Activated CD4-positive, alpha-beta T cell treated with anti-CD3 and anti-CD28 coated beads, Interleukin-2, Interleukin-4, amounts not matched to agents 100 ng/mL and 50 ng/mL, durations not matched to agents 16 hours and 8 hours (primary cell): ENCODE measurements around the gene CAPN7.
"Not testable (repeated sequence)": the region's sequence is repeated elsewhere in the genome, so short reads cannot be mapped to it uniquely, and the experiment has no call there.

Experiments used
- DNase-seq: peaks from one replicate; pipeline ENCODE4 v3.0.0-alpha.2; 2020; ENCODE audit warnings: low spot score

CAPN7 gene

DNA sequence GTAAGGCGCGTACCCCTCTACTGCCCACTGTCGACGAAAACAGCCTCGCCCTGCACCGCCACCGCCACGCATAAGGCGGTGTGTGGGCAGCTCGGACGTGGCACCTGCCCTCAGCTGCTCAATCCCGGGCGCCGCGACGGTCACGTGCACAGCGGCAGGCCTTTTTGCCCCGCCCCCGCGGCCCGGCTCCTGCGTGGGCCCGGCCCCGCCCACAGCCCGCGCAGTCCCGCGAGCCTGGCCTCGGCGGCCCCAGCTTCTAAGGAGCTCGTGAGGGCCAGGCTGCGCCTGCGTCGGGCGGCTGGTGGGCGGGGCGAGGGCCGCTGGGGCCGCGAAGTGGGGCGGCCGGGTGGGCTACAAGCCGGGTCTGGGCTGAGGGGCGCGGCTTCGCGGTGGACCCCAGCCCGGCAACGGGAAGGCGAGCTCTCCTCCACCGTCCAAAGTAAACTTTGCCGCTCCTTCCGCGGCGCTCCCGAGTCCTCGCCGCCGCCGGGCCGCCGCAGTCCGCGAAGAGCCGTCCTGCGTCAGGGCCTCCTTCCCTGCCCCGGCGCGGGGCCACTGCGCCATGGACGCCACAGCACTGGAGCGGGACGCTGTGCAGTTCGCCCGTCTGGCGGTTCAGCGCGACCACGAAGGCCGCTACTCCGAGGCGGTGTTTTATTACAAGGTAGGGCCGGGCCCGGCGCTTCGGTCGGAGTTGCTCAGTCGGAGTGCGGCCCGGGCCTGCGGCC is at the start of gene CAPN7:
Gene CAPN7, plus strand, starts transcription at position 313 of the 728 bp plus-strand sequence. Its CDS starts 250 bp downstream, at position 563.
- peak; percentile 94 for DNase-seq

DNA sequence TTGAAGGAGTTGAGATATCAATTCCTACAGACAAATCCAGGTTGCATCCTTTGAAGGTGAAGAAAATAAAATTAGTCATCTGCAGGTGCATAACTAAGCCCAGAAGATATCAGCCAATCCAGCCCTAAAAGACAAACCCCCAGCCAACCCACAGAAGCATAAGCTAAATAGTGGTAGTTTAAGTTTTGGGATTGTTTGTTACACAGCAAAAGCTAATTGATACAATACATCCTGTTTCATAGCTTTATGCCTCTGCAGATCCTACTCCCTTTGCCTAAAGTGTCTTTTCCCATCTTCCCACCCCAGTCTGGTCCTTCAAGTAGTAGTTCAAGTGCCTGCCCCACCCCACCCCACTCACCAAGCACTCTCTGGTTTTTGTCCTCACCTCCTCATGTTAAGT is 48.6 kb upstream of the CAPN7 start:
- no peak for DNase-seq

DNA sequence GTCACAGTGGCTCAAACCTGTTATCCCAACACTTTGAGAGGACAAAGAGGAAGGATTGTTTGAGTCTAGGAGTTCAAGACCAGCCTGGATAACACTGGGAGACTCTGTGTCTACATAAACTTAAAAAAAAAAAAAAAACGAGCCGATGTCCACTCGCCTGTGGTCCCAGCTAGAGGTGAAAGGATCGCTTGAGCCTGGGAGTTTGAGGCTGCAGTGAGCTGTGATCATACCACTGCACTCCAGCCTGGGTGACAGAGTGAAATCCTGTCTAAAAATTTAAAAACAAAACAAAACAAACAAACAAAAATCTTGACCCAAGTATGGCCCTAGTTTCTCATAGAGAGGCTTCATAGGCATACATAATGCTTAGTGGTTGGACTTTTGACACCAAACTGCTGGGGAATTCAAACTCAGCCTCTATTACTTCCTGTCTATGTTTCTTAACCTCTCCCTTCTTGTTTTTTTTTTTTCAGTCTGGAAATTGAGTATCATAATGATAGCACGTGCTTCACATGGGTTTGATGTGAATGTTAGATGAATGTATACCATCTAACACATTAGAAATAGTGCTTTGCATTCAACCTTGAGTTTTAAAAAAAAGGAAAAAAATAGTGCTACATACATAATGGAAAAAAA is 46.4 kb upstream of the CAPN7 start:
- no peak for DNase-seq

DNA sequence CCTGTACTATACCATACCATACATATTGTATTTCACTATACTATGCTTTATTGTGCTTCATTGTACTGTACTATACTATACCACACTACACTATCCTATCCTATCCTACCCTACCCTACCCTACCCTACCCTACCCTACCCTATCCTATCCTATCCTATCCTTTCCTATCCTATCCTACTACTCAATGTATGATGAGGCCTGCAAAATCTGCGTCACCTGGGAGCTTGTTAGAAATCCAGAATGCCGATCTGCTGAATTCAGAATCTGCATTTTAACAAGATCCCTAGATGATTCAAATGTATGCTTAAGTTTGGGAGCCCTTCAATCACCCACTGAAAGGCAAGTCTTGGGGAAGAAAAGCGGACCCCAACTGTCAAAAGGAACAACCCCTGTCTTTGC is 45.4 kb upstream of the CAPN7 start:
- no peak for DNase-seq

DNA sequence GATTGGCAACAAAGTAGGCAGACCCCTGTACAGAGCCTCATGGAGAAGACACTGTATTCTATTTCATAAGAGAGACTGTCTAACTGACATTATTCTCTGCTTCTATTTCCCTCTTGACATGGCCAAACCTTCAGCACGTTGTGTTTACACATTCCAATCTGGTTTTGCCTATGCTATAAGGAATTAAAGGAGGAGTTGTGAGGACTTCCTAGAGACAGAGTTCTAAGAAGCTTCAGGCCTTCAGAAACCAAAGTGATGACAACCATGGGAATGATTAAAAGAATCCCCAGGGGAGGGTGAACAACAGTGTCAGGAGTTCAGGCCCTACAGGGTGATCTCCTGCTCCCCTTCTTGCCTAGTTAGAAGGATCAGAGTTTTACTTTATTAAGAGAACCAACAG is 44.9 kb upstream of the CAPN7 start:
- no peak for DNase-seq

DNA sequence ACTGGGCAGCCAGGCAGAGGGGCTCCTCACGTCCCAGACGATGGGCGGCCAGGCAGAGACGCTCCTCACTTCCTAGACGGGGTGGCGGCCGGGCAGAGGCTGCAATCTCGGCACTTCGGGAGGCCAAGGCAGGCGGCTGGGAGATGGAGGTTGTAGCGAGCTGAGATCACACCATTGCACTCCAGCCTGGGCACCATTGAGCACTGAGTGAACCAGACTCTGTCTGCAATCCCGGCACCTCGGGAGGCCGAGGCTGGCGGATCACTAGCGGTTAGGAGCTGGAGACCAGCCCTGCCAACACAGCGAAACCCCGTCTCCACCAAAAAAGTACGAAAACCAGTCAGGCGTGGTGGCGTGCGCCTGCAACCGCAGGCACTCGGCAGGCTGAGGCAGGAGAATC is 42.4 kb upstream of the CAPN7 start:
- not testable (repeated sequence) for DNase-seq

DNA sequence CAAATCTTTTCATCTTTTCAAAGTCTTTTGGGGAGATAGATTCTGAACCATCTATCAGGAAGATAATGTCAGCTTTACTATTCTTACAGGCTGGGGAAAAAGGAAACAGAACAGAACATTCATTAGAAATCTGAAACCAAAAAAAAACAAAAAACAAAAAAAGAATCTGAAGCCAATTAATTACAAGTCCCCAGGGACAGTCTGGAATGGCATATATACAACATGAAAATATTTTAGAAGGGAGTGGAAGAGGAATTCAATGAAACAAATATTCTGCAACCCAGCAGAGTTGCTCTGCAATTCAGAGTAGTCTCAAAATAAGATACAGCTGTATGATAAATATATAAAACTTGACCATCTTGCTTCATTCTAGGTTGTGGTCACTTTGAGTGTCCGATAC is 41.7 kb upstream of the CAPN7 start:
- no peak for DNase-seq

DNA sequence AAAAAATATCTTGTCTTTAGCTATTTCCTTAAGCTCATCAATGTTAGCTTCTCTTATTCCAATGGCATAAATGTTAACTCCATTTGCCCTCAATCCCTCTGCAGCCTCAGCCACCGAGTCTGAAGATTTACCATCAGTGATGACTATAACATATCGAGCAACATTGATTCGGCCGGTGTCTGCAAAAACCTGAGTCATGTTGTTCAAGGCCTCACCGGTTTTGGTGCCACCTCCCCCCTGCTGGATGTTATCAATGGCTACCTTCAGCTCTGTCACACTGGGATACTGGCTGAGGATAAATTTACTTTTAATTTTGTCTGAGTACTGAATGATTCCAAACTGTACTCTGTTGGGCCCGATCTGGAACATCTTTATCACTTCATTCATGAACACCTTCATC is 41.0 kb upstream of the CAPN7 start:
- no peak for DNase-seq

DNA sequence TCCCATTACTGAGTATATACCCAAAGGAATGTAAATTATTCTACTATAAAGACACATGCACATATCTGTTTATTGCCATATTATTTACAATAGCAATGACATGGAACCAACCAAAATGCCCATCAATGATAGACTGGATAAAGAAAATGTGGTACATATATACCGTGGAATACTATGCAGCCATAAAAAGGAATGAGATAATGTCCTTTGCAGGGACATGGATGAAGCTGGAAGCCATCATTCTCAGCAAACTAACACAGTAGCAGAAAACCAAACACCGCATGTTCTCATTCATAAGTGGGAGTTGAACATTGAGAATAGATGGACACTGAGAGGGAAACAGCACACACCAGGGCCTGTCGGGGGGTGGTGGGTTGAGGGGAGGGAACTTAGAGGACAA is 39.7 kb upstream of the CAPN7 start:
- DNase-seq = not testable (repeated sequence)

DNA sequence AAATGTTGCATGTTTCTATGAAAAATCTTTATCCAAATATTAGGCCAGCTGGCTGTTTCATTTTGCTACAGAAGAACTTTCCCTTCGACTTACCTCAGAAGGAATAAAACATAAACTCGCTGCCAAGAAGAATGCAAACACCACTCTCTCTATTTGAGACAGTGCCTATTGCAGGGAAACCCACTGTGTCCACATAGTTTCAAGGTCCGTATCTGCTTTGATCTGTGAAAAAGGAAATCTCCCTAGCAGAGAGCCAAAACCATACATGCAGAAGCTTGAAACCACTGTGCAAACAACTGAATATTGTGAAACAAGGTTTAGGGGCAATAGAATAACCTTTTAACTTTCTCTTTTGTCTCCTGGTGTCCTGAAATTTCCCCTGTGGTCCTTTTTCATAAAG is 35.0 kb upstream of the CAPN7 start:
- DNase-seq = no peak

DNA sequence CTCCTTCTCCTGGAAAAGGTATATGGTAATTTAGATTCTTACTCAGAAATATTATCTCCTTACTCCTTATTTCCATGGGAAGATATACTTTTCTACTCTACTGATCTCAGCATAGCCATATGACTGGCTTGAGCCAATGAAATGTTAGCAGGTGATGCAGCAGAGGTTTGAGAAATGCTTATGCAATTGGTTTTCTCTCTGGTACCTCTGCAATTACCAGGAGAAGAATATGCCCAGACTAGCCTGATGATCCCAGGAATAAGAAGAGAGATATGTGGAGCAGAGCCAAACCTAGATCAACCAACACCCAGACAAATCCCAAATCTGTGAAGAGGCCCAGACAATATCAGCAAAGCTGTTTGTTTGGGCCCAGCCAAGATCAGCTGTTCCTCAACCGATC is 33.2 kb upstream of the CAPN7 start:
- no peak for DNase-seq

DNA sequence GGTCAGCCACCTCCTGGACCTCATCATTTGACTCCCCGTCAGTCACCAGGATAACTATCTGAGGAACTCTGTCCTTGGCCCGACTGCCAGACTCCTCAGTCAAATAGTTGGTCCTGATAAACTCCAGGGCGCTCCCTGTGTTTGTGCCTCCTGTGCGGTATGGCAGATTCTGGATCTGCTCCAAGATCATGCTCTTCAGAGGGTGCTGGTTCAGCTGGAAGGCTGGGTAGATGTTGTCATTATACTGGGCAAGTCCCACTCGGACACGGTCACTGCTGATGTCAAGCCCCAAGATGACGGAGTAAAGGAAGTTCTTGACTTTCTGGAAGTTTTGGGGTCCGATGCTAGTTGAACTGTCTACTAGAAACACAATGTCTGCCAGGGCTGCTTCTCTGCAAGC is 31.1 kb upstream of the CAPN7 start:
- DNase-seq = no peak

DNA sequence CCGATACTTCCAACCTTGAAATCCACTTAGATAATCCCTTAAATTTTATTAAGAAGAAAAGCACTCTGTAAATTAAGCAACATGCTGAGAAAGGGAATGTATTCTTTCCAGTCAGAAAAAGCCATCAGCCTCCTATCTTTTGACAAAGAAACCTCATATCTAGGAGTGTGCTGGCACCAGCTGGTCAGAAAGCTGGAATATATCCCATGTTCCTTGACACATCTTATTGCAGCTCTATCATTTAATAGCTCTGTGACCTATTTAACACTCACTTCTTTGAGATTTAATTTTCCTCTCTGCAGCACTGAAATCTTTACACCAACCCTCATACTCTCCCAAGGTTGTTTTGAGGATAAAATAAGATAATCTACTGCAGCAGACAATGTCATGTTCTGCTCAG is 30.4 kb upstream of the CAPN7 start:
- no peak for DNase-seq

DNA sequence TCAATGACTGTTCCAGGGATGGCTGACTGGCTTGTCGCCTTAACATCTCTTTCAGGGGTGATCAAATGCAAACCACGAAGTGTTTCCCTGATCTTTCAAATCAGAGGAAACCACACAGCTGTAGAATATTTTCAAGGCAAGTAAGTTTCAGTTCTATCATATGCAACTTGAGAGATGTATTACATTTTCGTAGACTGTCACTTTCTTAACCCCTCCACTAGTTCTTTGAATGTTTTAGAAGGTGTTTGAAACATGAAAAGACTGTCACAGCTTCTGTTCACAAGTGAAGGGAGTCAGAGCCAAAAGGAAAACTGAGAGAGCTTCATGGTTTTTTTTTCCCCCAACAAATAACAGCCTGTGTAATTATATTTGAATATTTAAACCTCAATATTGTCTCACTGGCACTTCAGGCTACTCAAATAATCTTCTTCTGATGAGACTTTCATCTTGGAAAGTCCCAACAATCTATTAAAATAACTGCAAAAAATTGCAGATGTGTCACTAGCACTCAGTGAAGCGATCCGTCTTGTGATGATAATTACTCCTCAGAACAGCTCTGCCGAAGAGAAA is 25.9 kb upstream of the CAPN7 start:
- DNase-seq = no peak

DNA sequence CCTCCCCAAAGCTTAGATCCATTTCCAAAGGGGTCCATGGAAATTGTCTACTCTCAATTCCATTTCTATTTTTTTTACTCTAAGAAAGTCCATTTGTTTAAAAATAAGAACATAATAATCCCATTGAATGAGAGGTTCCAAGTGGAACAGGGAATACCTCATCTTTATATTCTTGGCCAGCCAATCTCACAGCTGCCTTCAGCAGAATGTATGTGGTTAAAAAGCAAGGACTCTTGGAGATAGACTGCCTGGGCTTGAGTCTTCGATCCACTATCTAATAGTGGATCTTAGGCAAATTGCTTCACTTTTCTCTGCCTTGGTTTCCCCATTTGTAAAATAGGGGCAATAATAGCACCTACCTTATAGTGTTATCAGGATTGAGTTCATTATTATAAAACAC is 24.5 kb upstream of the CAPN7 start:
- no peak for DNase-seq

DNA sequence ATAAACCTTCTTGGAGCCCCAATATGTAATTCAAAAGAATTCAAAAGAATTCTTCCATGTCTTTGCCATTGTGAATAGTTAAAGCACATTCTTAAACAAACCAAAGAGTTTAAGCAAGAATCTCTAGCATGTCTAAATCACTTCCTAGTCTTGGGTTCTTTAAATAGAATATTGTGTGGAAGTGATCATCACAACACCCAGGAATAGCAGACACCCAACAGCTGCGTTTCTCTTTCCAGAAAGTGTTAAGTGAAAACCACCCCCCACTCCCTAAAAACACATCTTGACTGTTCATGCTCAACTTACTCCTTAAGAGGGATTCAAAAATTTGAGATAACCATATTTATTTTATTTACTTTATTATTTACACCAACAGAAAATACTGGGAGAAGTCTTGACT is 24.1 kb upstream of the CAPN7 start:
- no peak for DNase-seq

DNA sequence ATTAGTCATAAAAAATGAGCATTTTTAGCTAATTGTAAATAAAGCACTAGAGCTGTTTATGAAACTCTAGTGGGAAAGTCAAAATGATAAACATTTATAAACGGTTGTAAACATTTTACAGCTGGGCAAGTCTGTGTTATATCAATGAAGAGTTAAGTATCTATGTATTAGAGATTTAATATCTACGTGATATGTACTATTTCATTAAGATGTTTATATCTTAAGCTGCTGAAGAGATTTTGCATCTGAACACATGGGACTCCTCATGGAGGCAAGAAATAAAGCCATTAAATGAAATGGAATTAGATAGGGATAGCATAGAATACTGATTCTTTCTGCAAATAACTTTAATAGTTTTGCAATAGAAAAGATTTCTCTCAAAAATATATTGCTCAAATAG is 23.0 kb upstream of the CAPN7 start:
- no peak for DNase-seq

DNA sequence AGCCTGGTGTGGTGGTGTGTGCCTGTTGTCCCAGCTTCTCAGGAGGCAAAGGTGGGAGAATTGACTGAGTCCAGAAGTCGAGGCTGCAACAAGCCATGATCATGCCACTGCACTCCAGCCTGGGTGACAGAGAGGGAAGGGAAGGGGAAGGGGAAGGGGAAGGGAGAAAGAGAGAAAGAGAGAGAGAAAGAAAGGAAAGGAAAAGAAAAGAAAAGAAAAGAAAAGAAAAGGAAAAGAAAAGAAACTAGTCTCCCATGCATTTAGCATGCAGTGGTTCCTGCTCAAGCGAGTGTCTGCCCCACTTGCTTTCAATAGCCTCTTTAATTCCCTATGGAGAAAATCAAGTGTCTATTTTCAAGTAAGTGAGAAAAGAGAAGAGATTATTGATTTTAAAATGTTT is 20.6 kb upstream of the CAPN7 start:
- DNase-seq = no peak

DNA sequence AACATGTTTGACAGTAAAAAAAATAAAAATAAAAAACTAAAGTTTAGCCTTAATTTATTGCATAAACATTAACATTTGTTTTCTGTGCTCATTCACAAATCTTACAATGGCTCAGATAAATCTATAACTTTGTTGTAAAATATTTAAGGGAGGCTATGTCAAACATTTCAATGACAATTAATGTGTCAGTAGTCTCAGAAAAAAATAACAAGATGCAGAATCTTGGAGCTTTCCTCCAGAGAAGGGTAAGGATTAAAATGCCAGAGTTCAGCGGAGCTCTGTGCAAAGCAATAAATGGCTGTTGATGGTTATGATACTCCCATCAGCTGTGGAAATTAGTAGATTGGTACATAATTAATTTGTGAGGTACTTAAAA is 20.0 kb upstream of the CAPN7 start:
- no peak for DNase-seq

DNA sequence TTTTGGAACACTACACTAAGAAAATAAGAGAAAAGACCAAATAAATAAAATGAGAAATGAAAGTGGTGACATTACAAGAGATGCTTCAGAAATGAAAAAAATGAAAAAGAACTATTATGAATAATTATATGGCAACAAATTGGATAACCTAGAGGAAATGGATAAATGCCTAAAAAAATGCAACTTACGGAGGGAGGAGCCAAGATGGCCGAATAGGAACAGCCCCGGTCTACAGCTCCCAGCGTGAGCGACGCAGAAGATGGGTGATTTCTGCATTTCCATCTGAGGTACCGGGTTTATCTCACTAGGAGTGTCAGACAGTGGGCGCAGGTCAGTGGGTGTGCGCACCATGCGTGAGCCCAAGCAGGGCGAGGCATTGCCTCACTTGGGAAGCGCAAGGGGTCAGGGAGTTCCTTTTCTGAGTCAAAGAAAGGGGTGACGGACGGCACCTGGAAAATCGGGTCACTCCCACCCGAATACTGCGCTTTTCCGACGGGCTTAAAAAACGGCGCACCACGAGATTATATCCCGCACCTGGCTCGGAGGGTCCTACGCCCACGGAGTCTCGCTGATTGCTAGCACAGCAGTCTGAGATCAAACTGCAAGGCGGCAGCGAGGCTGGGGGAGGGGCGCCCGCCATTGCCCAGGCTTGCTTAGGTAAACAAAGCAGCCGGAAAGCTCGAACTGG is 19.4 kb upstream of the CAPN7 start:
- not testable (repeated sequence) for DNase-seq

DNA sequence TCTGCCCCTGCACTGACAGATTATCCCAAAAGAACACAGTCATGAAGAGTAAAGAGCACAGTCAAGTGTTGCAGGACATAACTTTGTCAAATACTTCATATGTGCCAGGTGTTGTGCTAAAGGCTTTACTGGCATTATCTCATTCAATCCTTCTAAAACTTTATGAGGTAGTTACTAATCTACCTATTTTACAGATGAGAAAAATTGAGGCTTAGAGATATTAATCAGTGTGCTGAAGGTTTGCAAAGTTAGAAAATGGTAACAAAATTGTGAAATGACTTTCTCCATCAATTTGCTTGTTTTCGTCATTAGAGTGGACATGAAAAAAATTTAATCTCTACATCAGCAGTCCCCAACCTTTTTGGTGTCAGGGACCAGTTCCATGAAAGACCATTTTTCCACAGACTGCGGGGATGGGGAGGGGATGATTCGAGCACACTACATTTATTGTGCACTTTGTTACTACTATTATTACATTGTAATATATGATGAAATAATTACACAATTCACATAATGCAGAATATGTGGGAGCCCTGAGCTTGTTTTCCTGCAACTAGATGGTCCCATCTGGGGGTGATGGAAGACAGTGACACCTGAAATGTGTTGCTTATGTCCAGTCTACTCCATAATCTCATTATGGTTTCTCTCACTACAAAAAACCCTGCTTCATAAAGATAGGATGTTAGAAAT is 8.6 kb upstream of the CAPN7 start:
- no peak for DNase-seq

DNA sequence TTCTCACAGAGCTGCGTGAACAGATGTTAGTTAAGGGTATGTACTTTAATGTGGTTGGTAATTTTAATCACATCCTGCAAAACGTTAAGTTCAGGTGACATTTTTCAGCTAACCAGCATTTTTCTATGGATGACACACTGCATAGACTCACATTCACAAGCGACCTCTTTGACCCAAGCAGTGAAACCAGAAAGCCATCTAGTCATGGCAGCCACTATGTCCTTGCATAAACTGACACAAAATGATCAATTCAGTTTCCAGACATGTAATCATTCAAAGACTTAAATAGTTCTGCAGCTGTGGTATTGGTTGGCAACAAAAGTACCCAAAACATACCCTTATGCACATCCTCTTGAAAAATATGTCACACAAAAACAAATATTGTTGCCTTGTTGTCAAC is 7.4 kb upstream of the CAPN7 start:
- DNase-seq = no peak
